Stimulated activated CD4-positive, alpha-beta T cell treated with anti-CD3 and anti-CD28 coated beads, Interleukin-12 subunit alpha, Interleukin-12 subunit beta, amount 100 ng/mL, for 24 hours (primary cell): Measurements from ENCODE around the gene CDC45.
"Not testable (repeated sequence)": the region's sequence is repeated elsewhere in the genome, so short reads cannot be mapped to it uniquely, and the experiment has no call there.

Experiments used
- DNase-seq, 2 experiments: peaks; one replicate each; pipeline ENCODE4 v3.0.0-alpha.2; 2020; ENCODE audit warnings: low read depth in 2 of 2

CDC45 gene

GRCh38 chr22:19527861-19528417 lies 48.2 kb downstream of the CDC45 start:
- no peak for DNase-seq

GRCh38 chr22:19529811-19530210 lies 50.1 kb downstream of the CDC45 start:
- DNase-seq: no peak

GRCh38 chr22:19530751-19531150 lies 51.0 kb downstream of the CDC45 start:
- no peak for DNase-seq

GRCh38 chr22:19531327-19531726 lies 51.6 kb downstream of the CDC45 start:
- DNase-seq: not testable (repeated sequence)

GRCh38 chr22:19533049-19533626 lies 53.4 kb downstream of the CDC45 start:
- DNase-seq: no peak

GRCh38 chr22:19533857-19534256 lies 54.1 kb downstream of the CDC45 start:
- DNase-seq: no peak

- DNase-seq: no peak
These were observed 55.3 kb downstream of the CDC45 start for GRCh38 chr22:19535001-19535400.

GRCh38 chr22:19536564-19536963 lies 56.8 kb downstream of the CDC45 start:
- no peak for DNase-seq

GRCh38 chr22:19537941-19538488 lies 58.3 kb downstream of the CDC45 start:
- no peak for DNase-seq

GRCh38 chr22:19540394-19540793 lies 60.7 kb downstream of the CDC45 start:
- no peak for DNase-seq

GRCh38 chr22:19543970-19544708 lies 64.4 kb downstream of the CDC45 start:
- DNase-seq: no peak

GRCh38 chr22:19545935-19546207 lies 66.2 kb downstream of the CDC45 start:
- DNase-seq: no peak

- no peak for DNase-seq
These were observed 67.0 kb downstream of the CDC45 start for GRCh38 chr22:19546680-19547079.

- no peak for DNase-seq
These were observed 67.9 kb downstream of the CDC45 start for GRCh38 chr22:19547620-19548019.

GRCh38 chr22:19548427-19548826 lies 68.7 kb downstream of the CDC45 start:
- not testable (repeated sequence) for DNase-seq

- DNase-seq: no peak
These were observed 69.2 kb downstream of the CDC45 start for GRCh38 chr22:19548964-19549363.

GRCh38 chr22:19549428-19549827 lies 69.7 kb downstream of the CDC45 start:
- no peak for DNase-seq

GRCh38 chr22:19550382-19550781 lies 70.7 kb downstream of the CDC45 start:
- DNase-seq: no peak

- no peak for DNase-seq
These were observed 73.5 kb downstream of the CDC45 start for GRCh38 chr22:19553201-19553600.

- no peak for DNase-seq
These were observed 75.2 kb downstream of the CDC45 start for GRCh38 chr22:19554834-19555404.

- no peak for DNase-seq
These were observed 75.9 kb downstream of the CDC45 start for GRCh38 chr22:19555651-19556050.

GRCh38 chr22:19556963-19557545 lies 77.3 kb downstream of the CDC45 start:
- no peak for DNase-seq
